Esophagus squamous epithelium (tissue), 5 donors: ENCODE data around the gene EHBP1. TPM values are rescaled to one million over a fixed set of nuclear protein-coding genes. Genes with fewer than 3 reads are reported as not detected.

Experiments used
- DNase-seq: peaks from one replicate; lab custom pipeline; 2025; lab: John Stamatoyannopoulos, UW
- H3K27ac ChIP-seq, 4 donors: fragments of 200-600 bp; sonication (generic); one replicate each; pipeline ENCODE4 v1.5.1; 2016 to 2019; ENCODE audit warnings: mild to moderate bottlenecking in 1 of 4
- H3K27me3 ChIP-seq, 4 donors: fragments of 200-600 bp; sonication (generic); 1 replicate in 3 of 4; 2 replicates in 1 of 4; pipeline versions ENCODE4 v1.5.1 to v1.6.0; 2017 to 2021; ENCODE audit warnings: antibody characterized with exemption in 1 of 4
- H3K36me3 ChIP-seq, 3 donors: fragments of 200-600 bp; sonication (generic); one replicate each; pipeline ENCODE4 v1.5.1; 2016 to 2019
- H3K4me1 ChIP-seq, 3 donors: fragments of 200-600 bp; sonication (generic); one replicate each; pipeline ENCODE4 v1.5.1; 2017 to 2019
- H3K4me3 ChIP-seq, 4 donors: fragments of 200-600 bp; sonication (generic); 1 replicate in 3 of 4; 2 replicates in 1 of 4; pipeline ENCODE4 v1.5.1; 2016 to 2019; ENCODE audit warnings: mild to moderate bottlenecking in 2 of 4, moderate library complexity in 1 of 4
- H3K9me3 ChIP-seq, 3 donors: fragments of 200-600 bp; sonication (generic); one replicate each; pipeline ENCODE4 v1.5.1; 2016 to 2019
- POLR2A ChIP-seq, 4 donors: fragments of 450-650 bp; IDR thresholded peaks; one replicate each; pipeline ENCODE4 v1.6.1; 2017; ENCODE audit warnings: antibody characterized with exemption in 4 of 4, mild to moderate bottlenecking in 4 of 4, moderate library complexity in 3 of 4
- WGBS, 2 donors: methylation state at CpG; one replicate each; pipeline ENCODE4 v1.1.5; 2018; 5-methylcytosine and 5-hydroxymethylcytosine counted together
- intact Hi-C: fragments of 100-400 bp; cut with DNase I; formaldehyde crosslinking; loops from one replicate; pipeline ENCODE4 v1.15.0; 2022
- total RNA-seq, 4 donors: library from RNA; depleted of rRNA; stranded (reverse); fragments of >200 nt; gene quantifications; one replicate each; pipeline ENCODE4 v1.1.0, GENCODE V29; 2016
- TF ChIP-seq, protein P1 (sequence below), 6 experiments: fragments of 450-650 bp in 4 of 6; fragments of 200-600 bp in 2 of 6; sonication (generic) in 2 of 6; IDR thresholded peaks; one replicate each; pipeline ENCODE4 v1.5.1; 2016 to 2019; ENCODE audit warnings: antibody characterized with exemption in 6 of 6, mild to moderate bottlenecking in 4 of 6, moderate library complexity in 4 of 6
- donor health status: DM: yes; HTN: yes; CAD: no.

The EHBP1 gene
- total RNA-seq, 4 donors from 2014 or later, result 59.6 to 111 (median 77.9) TPM

DNA sequence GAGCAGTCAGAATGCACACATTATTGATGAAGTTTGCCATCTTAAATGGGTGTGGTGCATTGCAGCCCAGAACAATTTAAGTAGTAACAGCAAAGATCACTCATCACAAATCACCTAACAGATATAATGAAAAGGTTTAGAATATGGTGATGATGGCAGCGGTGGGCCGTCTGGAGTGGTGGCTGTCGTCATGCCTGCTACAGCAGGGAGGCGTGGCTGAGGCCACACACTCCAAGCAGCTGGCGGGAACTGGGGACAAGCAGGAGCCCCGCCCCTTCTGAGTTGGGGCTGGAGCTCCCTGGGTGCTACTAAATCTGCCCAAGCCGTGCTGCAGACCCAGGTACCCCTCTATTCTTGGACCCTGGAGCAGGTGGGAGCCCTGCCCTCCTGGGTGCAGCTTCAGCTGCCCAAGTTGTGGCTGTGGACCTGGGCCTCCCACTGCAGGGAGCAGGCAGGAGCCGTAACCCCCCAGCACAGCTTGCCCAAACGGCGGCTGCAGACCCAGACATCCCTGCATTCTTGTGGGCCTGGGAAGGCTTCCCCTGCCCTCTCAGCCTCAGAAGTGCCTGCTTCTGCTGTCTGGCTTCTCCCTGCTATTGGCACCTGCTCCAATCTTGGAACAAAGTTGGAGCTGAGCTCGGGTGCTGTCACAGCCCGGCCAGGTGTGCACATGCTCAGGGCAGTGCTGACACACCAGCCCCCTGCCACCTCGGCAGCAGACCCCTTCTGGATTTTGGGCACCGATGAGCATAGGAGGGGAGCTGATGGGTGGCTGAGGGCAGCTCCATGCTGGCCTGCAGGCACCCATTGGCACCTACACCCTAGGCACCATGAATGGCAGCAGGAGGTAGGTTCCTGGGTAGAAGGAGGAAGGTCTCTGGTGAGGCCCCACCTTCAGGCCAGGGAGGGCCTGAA lies 149.3 kb downstream of the EHBP1 start:
- intact Hi-C loops, result no loop called here
- WGBS, 2 donors, result 93 to 94% methylated on average over 6 of the region's 14 CpGs
- no peaks in the 10 kb centered on the region for H3K4me1 ChIP-seq
- peaks cover 4 to 81% (median 5%) of the 10 kb centered on the region in 3 donors for H3K36me3 ChIP-seq
- peaks cover 0 to 5% (median 0%) of the 10 kb centered on the region in 3 donors for H3K9me3 ChIP-seq
- no peak for DNase-seq
- H3K27me3 ChIP-seq, result no peaks in the 10 kb centered on the region
- H3K27ac ChIP-seq, result no peak overlapping the region
- no peak overlapping the region for H3K4me3 ChIP-seq
- TF ChIP-seq POLR2A (IDR thresholded peaks at IDR 0.05), result no peak
- TF ChIP-seq, protein P1, sequence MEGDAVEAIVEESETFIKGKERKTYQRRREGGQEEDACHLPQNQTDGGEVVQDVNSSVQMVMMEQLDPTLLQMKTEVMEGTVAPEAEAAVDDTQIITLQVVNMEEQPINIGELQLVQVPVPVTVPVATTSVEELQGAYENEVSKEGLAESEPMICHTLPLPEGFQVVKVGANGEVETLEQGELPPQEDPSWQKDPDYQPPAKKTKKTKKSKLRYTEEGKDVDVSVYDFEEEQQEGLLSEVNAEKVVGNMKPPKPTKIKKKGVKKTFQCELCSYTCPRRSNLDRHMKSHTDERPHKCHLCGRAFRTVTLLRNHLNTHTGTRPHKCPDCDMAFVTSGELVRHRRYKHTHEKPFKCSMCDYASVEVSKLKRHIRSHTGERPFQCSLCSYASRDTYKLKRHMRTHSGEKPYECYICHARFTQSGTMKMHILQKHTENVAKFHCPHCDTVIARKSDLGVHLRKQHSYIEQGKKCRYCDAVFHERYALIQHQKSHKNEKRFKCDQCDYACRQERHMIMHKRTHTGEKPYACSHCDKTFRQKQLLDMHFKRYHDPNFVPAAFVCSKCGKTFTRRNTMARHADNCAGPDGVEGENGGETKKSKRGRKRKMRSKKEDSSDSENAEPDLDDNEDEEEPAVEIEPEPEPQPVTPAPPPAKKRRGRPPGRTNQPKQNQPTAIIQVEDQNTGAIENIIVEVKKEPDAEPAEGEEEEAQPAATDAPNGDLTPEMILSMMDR (IDR thresholded peaks at IDR 0.05), result no peak

DNA sequence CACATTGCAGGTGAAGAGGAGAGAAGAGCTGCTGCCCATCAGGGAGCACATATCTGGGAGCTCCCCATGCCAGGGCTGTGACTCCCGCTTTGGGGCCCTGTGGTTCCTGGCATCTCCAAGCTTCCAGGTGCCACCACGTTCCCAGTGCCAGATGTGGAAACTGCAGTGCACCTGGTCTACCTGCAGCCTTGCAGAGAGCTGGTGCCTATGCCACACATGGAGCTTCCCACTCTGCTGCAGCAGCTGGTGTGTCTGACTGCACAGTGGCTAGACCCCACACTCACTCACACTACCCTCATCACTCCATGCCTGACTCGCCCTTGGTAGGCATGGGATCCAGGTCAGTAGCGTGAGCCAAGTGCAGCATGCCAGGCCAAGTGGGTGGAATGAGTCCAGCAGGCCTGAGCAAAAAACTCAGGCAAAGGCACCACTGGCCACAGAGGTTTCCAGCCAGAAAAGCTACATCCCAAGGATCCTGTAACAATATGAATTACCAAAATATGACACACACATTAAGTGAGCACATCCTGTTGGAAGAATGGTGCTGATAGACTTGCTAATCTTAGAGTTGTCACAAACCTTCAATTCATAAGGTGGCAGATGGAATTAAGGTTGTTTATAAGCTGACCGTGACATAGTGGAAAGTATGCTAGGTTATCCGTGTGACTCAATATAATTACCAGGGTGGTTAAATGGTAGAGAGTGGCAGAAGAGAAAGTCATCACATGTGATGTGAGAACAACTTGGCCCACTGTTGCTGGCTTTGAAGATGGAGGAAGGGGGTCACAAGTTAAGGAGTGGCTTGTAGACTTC lies 150.9 kb downstream of the EHBP1 start:
- intact Hi-C loops, result no loop called here
- 94% methylated on average over 2 of the region's 6 CpGs for WGBS, 2 donors
- no peak for TF ChIP-seq POLR2A (IDR thresholded peaks at IDR 0.05)
- Histone ChIP-seq H3K27me3 (no peaks in the 10 kb centered on the region), H3K4me3 (no peak overlapping the region), H3K36me3 (peaks cover 4 to 85% (median 5%) of the 10 kb centered on the region in 3 donors), H3K9me3 (peaks cover 0 to 5% (median 0%) of the 10 kb centered on the region in 3 donors), H3K4me1 (no peaks in the 10 kb centered on the region), H3K27ac (no peak overlapping the region)
- no peak for DNase-seq

DNA sequence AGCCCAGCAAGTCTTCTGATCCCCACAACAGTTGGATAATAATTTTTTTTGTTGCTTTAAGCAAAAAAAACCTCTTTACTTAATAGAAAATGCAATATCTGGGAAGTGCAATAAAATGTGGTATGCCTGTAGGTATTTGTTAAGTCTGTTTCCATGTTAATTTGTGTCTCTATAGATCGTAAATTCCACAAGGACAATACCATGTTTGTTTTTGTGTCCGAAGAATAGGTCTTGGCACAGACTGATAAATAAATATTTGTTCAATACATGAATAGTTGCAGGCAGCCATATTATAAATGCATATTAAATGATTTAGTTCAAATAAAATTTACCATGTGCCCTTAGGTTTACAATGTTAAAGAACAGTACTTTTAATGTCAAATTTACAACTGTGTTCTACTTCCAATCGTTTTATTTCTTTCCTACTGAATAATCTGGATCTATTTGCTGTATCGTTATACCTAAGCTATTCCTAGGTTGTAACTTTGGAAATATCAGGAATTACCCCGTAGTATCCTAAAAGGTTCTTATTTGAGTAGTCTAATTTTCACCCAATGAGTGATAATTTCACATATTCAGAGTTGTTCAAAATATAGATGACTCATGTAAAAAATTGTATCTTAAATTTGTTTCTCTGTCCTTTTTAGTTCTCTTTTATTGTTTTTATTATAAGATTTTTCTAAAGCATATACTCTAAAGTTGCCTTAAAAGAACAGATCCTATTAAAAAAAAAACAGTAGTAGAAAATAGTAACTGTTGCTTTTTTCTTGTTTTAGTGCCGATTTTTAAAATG lies 151.8 kb downstream of the EHBP1 start:
- intact Hi-C loops, result no loop called here
- no peaks in the 10 kb centered on the region for H3K27me3 ChIP-seq
- TF ChIP-seq, protein P1 (IDR thresholded peaks at IDR 0.05), result no peak
- TF ChIP-seq POLR2A (IDR thresholded peaks at IDR 0.05), result no peak
- H3K36me3 ChIP-seq, result peaks cover 4 to 88% (median 5%) of the 10 kb centered on the region in 3 donors
- no peak overlapping the region for H3K27ac ChIP-seq
- no peaks in the 10 kb centered on the region for H3K4me1 ChIP-seq
- H3K4me3 ChIP-seq, result no peak overlapping the region
- DNase-seq, result no peak
- peaks cover 0 to 5% (median 0%) of the 10 kb centered on the region in 3 donors for H3K9me3 ChIP-seq
- 78% methylated on average over 6 of the region's 6 CpGs for WGBS, 2 donors

DNA sequence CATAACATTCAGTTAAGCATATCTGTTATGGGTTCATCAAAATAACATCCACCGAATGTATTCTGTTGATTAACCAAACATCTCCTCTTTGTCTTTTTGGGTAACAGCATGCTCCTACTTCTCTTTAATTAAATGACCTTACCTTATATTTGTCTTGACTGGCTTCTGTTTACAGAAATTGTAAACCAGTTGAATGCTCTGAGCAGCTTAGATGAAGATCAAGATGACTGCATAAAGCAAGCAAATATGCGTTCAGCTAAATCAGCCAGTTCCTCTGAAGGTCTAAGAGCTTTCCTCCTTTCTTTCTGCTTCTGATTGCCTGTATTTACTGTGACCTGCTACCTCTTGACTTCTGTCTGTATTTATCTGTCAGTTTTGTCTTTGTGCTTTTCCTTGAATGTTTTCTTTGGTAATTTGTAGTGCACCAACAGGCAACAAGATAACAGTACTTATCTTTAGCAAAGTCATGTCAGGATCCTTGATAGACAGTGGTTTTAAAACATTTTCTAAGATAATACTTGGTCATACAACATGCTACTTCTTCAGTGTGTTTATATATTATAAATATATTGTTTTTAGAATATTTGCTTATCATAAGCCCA lies 152.8 kb downstream of the EHBP1 start:
- intact Hi-C loops, result no loop called here
- H3K9me3 ChIP-seq, result peaks cover 0 to 5% (median 0%) of the 10 kb centered on the region in 3 donors
- no peak overlapping the region for H3K4me3 ChIP-seq
- DNase-seq, result no peak
- no peaks in the 10 kb centered on the region for H3K4me1 ChIP-seq
- 76 to 80% methylated on average over 2 of the region's 2 CpGs for WGBS, 2 donors
- H3K27me3 ChIP-seq, result no peaks in the 10 kb centered on the region
- no peak for TF ChIP-seq POLR2A (IDR thresholded peaks at IDR 0.05)
- TF ChIP-seq, protein P1 (IDR thresholded peaks at IDR 0.05), result no peak
- no peak overlapping the region for H3K27ac ChIP-seq
- H3K36me3 ChIP-seq, result peaks cover 2 to 91% (median 5%) of the 10 kb centered on the region in 3 donors

DNA sequence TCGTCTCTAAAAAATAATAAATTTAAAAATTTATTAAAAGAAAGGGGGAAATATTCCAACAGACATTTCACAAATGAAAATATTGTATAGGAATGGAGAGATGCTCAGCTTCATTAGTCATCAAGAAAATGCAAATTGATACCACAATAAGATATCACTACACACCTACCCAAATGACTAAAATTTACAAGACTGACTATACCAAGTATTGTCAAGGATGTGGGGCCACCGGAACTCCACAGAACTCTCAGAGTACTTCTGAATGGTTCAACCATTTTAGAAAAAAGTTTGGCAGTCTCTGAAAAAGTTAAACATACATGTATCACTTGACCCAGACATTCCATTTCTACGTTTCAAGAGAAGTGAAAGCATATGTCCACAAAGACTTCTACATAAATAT lies 163.4 kb downstream of the EHBP1 start:
- intact Hi-C loops, result no loop called here
- no peak overlapping the region for H3K27ac ChIP-seq
- H3K9me3 ChIP-seq, result no peaks in the 10 kb centered on the region
- 87% methylated on average over 3 of the region's 3 CpGs for WGBS, 2 donors
- TF ChIP-seq, protein P1 (IDR thresholded peaks at IDR 0.05), result no peak
- no peak for TF ChIP-seq POLR2A (IDR thresholded peaks at IDR 0.05)
- H3K36me3 ChIP-seq, result peaks cover 10 to 57% (median 14%) of the 10 kb centered on the region in 3 donors
- peaks cover 0 to 6% (median 0%) of the 10 kb centered on the region in 3 donors for H3K4me1 ChIP-seq
- no peak overlapping the region for H3K4me3 ChIP-seq
- no peak for DNase-seq
- H3K27me3 ChIP-seq, result no peaks in the 10 kb centered on the region
